ENCODE measurements around the gene RFX2. TPM values are rescaled to one million over a fixed set of nuclear protein-coding genes. Genes with fewer than 3 reads are reported as not detected.
A peak's percentile ranks its signal among the peaks of the same experiment; 100 is the strongest.

The RFX2 gene
- total RNA-seq, 1 donor from 2014 or later = 3.2 TPM

DNA sequence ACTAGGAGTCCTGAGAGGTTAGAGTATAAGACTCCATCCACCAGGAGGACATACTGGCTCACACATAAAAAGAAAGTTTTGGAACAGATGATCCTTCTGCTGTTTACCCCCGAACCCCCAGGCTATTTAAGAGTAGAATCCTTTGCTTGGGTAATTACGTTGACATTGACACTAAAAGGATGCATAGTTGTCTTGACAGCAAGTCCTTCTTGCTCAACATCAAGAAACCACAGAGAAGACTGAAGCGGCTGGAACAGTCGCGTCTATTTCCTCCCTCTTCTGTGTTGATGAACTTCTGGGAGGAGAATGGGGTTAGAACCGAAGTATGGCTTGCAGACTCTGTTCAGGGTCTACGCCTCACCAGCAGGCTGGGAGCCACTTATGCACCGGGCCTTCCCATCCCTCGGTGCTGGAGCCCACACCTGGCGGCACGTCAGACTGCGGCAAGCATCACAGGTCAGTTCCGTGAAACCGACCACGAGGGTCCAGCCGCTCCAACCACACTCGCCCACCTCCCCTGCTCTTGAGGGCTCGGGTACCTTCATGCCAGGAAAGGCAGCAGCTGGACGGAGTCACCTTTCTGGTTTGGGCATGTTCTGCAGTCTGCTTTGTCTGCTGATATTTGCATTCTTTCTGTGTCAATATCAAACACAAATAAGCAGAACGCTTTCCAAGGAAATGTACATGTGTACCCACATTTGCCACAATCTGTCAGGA is 90.0 kb downstream of the RFX2 start:
- FAIRE-seq (no peak), DNase-seq (ENCODE audit: low read depth) (no peak)
- Histone ChIP-seq H3K27me3 (ENCODE audit: insufficient read depth, low read length) (no peaks in the 10 kb centered on the region), H3K9me3 (ENCODE audit: insufficient read depth, low read depth, low read length) (no peaks in the 10 kb centered on the region), H4K20me1 (ENCODE audit: insufficient read depth, low read length) (peaks cover 3% of the 10 kb centered on the region), H3K79me2 (ENCODE audit: insufficient read depth, low read length) (no peaks in the 10 kb centered on the region), H3K27ac (ENCODE audit: low read depth, low read length) (no peak overlapping the region), H3K36me3 (ENCODE audit: insufficient read depth, low read length) (no peaks in the 10 kb centered on the region), H3K4me2 (ENCODE audit: low read length) (no peak overlapping the region), H2AFZ (ENCODE audit: low read depth, low read length) (no peak overlapping the region), H3K9ac (ENCODE audit: low read length) (no peak overlapping the region), H3K4me1 (ENCODE audit: insufficient read depth, low read length) (peaks cover 13% of the 10 kb centered on the region), H3K4me3 (ENCODE audit: insufficient read depth, low read depth, low read length) (no peak overlapping the region)
- no peak for TF ChIP-seq CTCF (IDR thresholded peaks at IDR 0.05; ENCODE audit: insufficient read depth, low read depth, low read length)
- Mint-ChIP-seq H3K9me3 (ENCODE audit: unreplicated experiment) (peaks cover 1% of the 10 kb centered on the region), H3K27me3 (ENCODE audit: low read depth, unreplicated experiment) (peaks cover 27% of the 10 kb centered on the region), H3K36me3 (ENCODE audit: low read depth, unreplicated experiment) (no peaks in the 10 kb centered on the region), H3K27ac (ENCODE audit: unreplicated experiment) (peak overlapping the region; percentile 75), H3K4me3 (ENCODE audit: unreplicated experiment) (no peak overlapping the region), H3K4me1 (ENCODE audit: low read depth, unreplicated experiment) (peaks cover 16% of the 10 kb centered on the region)

GRCh38 chr19:6018786-6019185 is 91.5 kb downstream of the RFX2 start:
- Histone ChIP-seq H3K27me3 (ENCODE audit: insufficient read depth, low read length) (no peaks in the 10 kb centered on the region), H3K4me2 (ENCODE audit: low read length) (no peak overlapping the region), H3K4me3 (ENCODE audit: insufficient read depth, low read depth, low read length) (no peak overlapping the region), H3K79me2 (ENCODE audit: insufficient read depth, low read length) (no peaks in the 10 kb centered on the region), H4K20me1 (ENCODE audit: insufficient read depth, low read length) (peaks cover 3% of the 10 kb centered on the region), H3K9ac (ENCODE audit: low read length) (no peak overlapping the region), H3K4me1 (ENCODE audit: insufficient read depth, low read length) (peaks cover 13% of the 10 kb centered on the region), H3K9me3 (ENCODE audit: insufficient read depth, low read depth, low read length) (no peaks in the 10 kb centered on the region), H3K36me3 (ENCODE audit: insufficient read depth, low read length) (no peaks in the 10 kb centered on the region), H2AFZ (ENCODE audit: low read depth, low read length) (no peak overlapping the region), H3K27ac (ENCODE audit: low read depth, low read length) (no peak overlapping the region)
- DNase-seq (ENCODE audit: low read depth) (no peak), FAIRE-seq (no peak)
- no peaks in the 10 kb centered on the region for H3K36me3 Mint-ChIP-seq (ENCODE audit: low read depth, unreplicated experiment)
- H3K27me3 Mint-ChIP-seq (ENCODE audit: low read depth, unreplicated experiment) = peaks cover 27% of the 10 kb centered on the region
- peaks cover 18% of the 10 kb centered on the region for H3K4me1 Mint-ChIP-seq (ENCODE audit: low read depth, unreplicated experiment)
- TF ChIP-seq CTCF (IDR thresholded peaks at IDR 0.05; ENCODE audit: insufficient read depth, low read depth, low read length) (no peak), EZH2 (IDR thresholded peaks at IDR 0.05; ENCODE audit: insufficient read depth, low read length) (no peak)
- no peak overlapping the region for H3K27ac Mint-ChIP-seq (ENCODE audit: unreplicated experiment)
- peaks cover 1% of the 10 kb centered on the region for H3K9me3 Mint-ChIP-seq (ENCODE audit: unreplicated experiment)
- no peak overlapping the region for H3K4me3 Mint-ChIP-seq (ENCODE audit: unreplicated experiment)

- Histone ChIP-seq H3K4me1 (ENCODE audit: insufficient read depth, low read length) (peaks cover 2% of the 10 kb centered on the region), H3K27ac (ENCODE audit: low read depth, low read length) (no peak overlapping the region), H4K20me1 (ENCODE audit: insufficient read depth, low read length) (peaks cover 3% of the 10 kb centered on the region), H3K36me3 (ENCODE audit: insufficient read depth, low read length) (no peaks in the 10 kb centered on the region), H3K4me3 (ENCODE audit: insufficient read depth, low read depth, low read length) (no peak overlapping the region), H3K9ac (ENCODE audit: low read length) (no peak overlapping the region), H3K9me3 (ENCODE audit: insufficient read depth, low read depth, low read length) (no peaks in the 10 kb centered on the region), H3K4me2 (ENCODE audit: low read length) (no peak overlapping the region), H3K27me3 (ENCODE audit: insufficient read depth, low read length) (no peaks in the 10 kb centered on the region), H2AFZ (ENCODE audit: low read depth, low read length) (no peak overlapping the region), H3K79me2 (ENCODE audit: insufficient read depth, low read length) (no peaks in the 10 kb centered on the region)
- no peak for TF ChIP-seq CTCF (IDR thresholded peaks at IDR 0.05; ENCODE audit: insufficient read depth, low read depth, low read length)
- TF ChIP-seq EZH2 (IDR thresholded peaks at IDR 0.05; ENCODE audit: insufficient read depth, low read length) = no peak
- no peak overlapping the region for H3K4me3 Mint-ChIP-seq (ENCODE audit: unreplicated experiment)
- DNase-seq (ENCODE audit: low read depth) (no peak), FAIRE-seq (no peak)
- H3K27me3 Mint-ChIP-seq (ENCODE audit: low read depth, unreplicated experiment) = peaks cover 27% of the 10 kb centered on the region
- peaks cover 1% of the 10 kb centered on the region for H3K9me3 Mint-ChIP-seq (ENCODE audit: unreplicated experiment)
- no peaks in the 10 kb centered on the region for H3K36me3 Mint-ChIP-seq (ENCODE audit: low read depth, unreplicated experiment)
- peaks cover 13% of the 10 kb centered on the region for H3K4me1 Mint-ChIP-seq (ENCODE audit: low read depth, unreplicated experiment)
- no peak overlapping the region for H3K27ac Mint-ChIP-seq (ENCODE audit: unreplicated experiment)
Observed at GRCh38 chr19:6017576-6017975, 92.7 kb downstream of the RFX2 start.
